Peyer's patch (tissue), 4 donors: Measurements from ENCODE around the gene IL10.

Source experiments
- CTCF ChIP-seq, 6 experiments: fragments of 450-650 bp in 4 of 6; fragments of 200-600 bp in 2 of 6; sonication (generic) in 1 of 6; IDR thresholded peaks; one replicate each; pipeline ENCODE4 v1.5.1; 2017 to 2019; ENCODE audit warnings: antibody characterized with exemption in 6 of 6, mild to moderate bottlenecking in 3 of 6, moderate library complexity in 1 of 6
- POLR2A ChIP-seq, 2 donors: fragments of 450-650 bp; IDR thresholded peaks; one replicate each; pipeline ENCODE4 v1.5.1; 2017; ENCODE audit warnings: antibody characterized with exemption in 2 of 2, mild to moderate bottlenecking in 2 of 2, moderate library complexity in 2 of 2

- TF ChIP-seq CTCF (IDR thresholded peaks at IDR 0.05) (no peak), POLR2A (IDR thresholded peaks at IDR 0.05) (no peak)
Measured at GRCh38 chr1:206774093-206774492, 1.8 kb upstream of the IL10 start.
